IMR-90 (cell line): ENCODE measurements around the gene ANO2. TPM values are rescaled to one million over a fixed set of nuclear protein-coding genes. Genes with fewer than 3 reads are reported as not detected.

Experiments used
- ATAC-seq: fragments of 200-7000 bp; cut with Tn5 transposase; 2 replicates; pipeline ENCODE4 v1.9.1; 2020; ENCODE audit warnings: low read depth, mild to moderate bottlenecking, moderate library complexity
- BruUV-seq: library from RNA; stranded (reverse); fragments of 400-500 nt; replicated peaks from 2 replicates; lab custom pipeline; 2021; lab: Mats Ljungman, UMichigan
- CTCF ChIA-PET: fragments of 300-600 bp; formaldehyde crosslinking; extraction: SDS; loops from one replicate; lab custom pipeline; 2021; ENCODE audit warnings: antibody characterized with exemption; lab: Yijun Ruan, JAX
- POLR2A ChIA-PET: fragments of 300-600 bp; sonication (Branson Sonifier 250); formaldehyde crosslinking; loops from one replicate; lab custom pipeline; 2022; ENCODE audit warnings: antibody characterized with exemption; ENCODE audit not compliant: unreplicated experiment; lab: Charles Lee
- DNase-seq: peaks from one replicate; pipeline ENCODE4 v3.0.0; 2013
- H2AFZ ChIP-seq: replicated peaks from 2 replicates; pipeline ENCODE3; 2013; ENCODE audit warnings: low read length, mild to moderate bottlenecking; ENCODE audit not compliant: poor library complexity
- H2AK5ac ChIP-seq: 2 replicates; pipeline ENCODE4 v1.6.1; 2013; ENCODE audit warnings: low read depth, low read length, inconsistent platforms
- H2AK9ac ChIP-seq: replicated peaks from 2 replicates; pipeline ENCODE3; 2013; ENCODE audit warnings: mild to moderate bottlenecking, low read depth, low read length, moderate library complexity; ENCODE audit not compliant: poor library complexity
- H2BK120ac ChIP-seq: 2 replicates; pipeline ENCODE4 v1.6.1; 2013; ENCODE audit warnings: low read depth, low read length, inconsistent platforms
- H2BK15ac ChIP-seq: 3 replicates; pipeline ENCODE4 v1.6.1; 2013; ENCODE audit warnings: low read depth, low read length, inconsistent platforms
- H2BK20ac ChIP-seq: 2 replicates; pipeline ENCODE4 v1.6.1; 2013; ENCODE audit warnings: low read depth, mild to moderate bottlenecking, inconsistent platforms, low read length, moderate library complexity
- H2BK5ac ChIP-seq: 2 replicates; pipeline ENCODE4 v1.6.1; 2013; ENCODE audit warnings: mild to moderate bottlenecking, low read depth, low read length, inconsistent platforms; ENCODE audit not compliant: poor library complexity, severe bottlenecking
- H3K14ac ChIP-seq: replicated peaks from 2 replicates; pipeline ENCODE4 v1.6.1; 2013; ENCODE audit warnings: low read depth, low read length, inconsistent platforms
- H3K18ac ChIP-seq: 2 replicates; pipeline ENCODE4 v1.6.1; 2013; ENCODE audit warnings: low read depth, low read length, control low read depth
- H3K23ac ChIP-seq: 2 replicates; pipeline ENCODE4 v1.6.1; 2013; ENCODE audit warnings: low read depth, low read length, inconsistent platforms
- H3K27ac ChIP-seq: 2 replicates; pipeline ENCODE4 v1.5.1; 2013; ENCODE audit warnings: mild to moderate bottlenecking, control low read depth, low read length; ENCODE audit not compliant: insufficient read depth
- H3K27me3 ChIP-seq: 2 replicates; pipeline ENCODE4 v1.6.1; 2013; ENCODE audit warnings: low read length; ENCODE audit not compliant: control insufficient read depth, insufficient read depth
- H3K36me3 ChIP-seq: 2 replicates; pipeline ENCODE4 v1.6.1; 2013; ENCODE audit warnings: low read length, mixed read lengths; ENCODE audit not compliant: control insufficient read depth, insufficient read depth
- H3K4ac ChIP-seq: 2 replicates; pipeline ENCODE4 v1.6.1; 2013; ENCODE audit warnings: low read depth, low read length, inconsistent platforms
- H3K4me1 ChIP-seq: 2 replicates; pipeline ENCODE4 v1.6.1; 2013; ENCODE audit warnings: low read length, mixed read lengths; ENCODE audit not compliant: control insufficient read depth, insufficient read depth
- H3K4me2 ChIP-seq: 2 replicates; pipeline ENCODE4 v1.6.1; 2013; ENCODE audit warnings: low read depth, mild to moderate bottlenecking, control low read depth, low read length, moderate library complexity
- H3K4me3 ChIP-seq: 2 replicates; pipeline ENCODE4 v1.5.1; 2013; ENCODE audit warnings: low read depth, mild to moderate bottlenecking, control low read depth, low read length, moderate library complexity; ENCODE audit not compliant: insufficient read depth
- H3K56ac ChIP-seq: 2 replicates; pipeline ENCODE4 v1.6.1; 2013; ENCODE audit warnings: low read length, inconsistent platforms; ENCODE audit not compliant: insufficient read depth; ENCODE audit errors: extremely low read depth
- H3K79me1 ChIP-seq, 2 experiments: 2 replicates each; pipeline ENCODE4 v1.6.1; 2013; ENCODE audit warnings: low read length in 2 of 2, inconsistent platforms in 1 of 2, low read depth in 1 of 2
- H3K9ac ChIP-seq: 2 replicates; pipeline ENCODE4 v1.6.1; 2013; ENCODE audit warnings: low read depth, low read length, control low read depth
- H3K9me1 ChIP-seq: 2 replicates; pipeline ENCODE4 v1.6.1; 2013; ENCODE audit warnings: low read length, inconsistent platforms; ENCODE audit not compliant: insufficient read depth
- H3K9me3 ChIP-seq: 2 replicates; pipeline ENCODE4 v1.6.1; 2013; ENCODE audit warnings: low read length; ENCODE audit not compliant: control insufficient read depth, insufficient read depth
- H4K20me1 ChIP-seq: 2 replicates; pipeline ENCODE4 v1.6.1; 2013; ENCODE audit warnings: low read length, inconsistent platforms; ENCODE audit not compliant: insufficient read depth
- H4K5ac ChIP-seq: 2 replicates; pipeline ENCODE4 v1.6.1; 2013; ENCODE audit warnings: mild to moderate bottlenecking, low read depth, low read length, control low read depth
- H4K8ac ChIP-seq, 2 experiments: 2 replicates each; pipeline ENCODE4 v1.6.1; 2013; ENCODE audit warnings: low read depth in 2 of 2, low read length in 2 of 2, control low read depth in 1 of 2, inconsistent platforms in 1 of 2
- H4K91ac ChIP-seq: 2 replicates; pipeline ENCODE4 v1.6.1; 2013; ENCODE audit warnings: low read depth, low read length, inconsistent platforms; ENCODE audit not compliant: insufficient read depth
- BHLHE40 ChIP-seq: fragments of 150-350 bp; IDR thresholded peaks from 2 replicates; pipeline ENCODE4 v1.6.1; 2016; ENCODE audit warnings: mild to moderate bottlenecking, low read depth, low read length
- CHD1 ChIP-seq: IDR thresholded peaks from 2 replicates; pipeline ENCODE4 v1.6.1; 2012; ENCODE audit warnings: low read depth, low read length, improper control_type of control experiment
- CTCF ChIP-seq: conservative IDR thresholded peaks from 2 replicates; pipeline ENCODE4 v1.5.1; 2012; ENCODE audit warnings: mild to moderate bottlenecking, low read depth, low read length, improper control_type of control experiment
- ELK1 ChIP-seq: fragments of 150-350 bp; IDR thresholded peaks from 2 replicates; pipeline ENCODE4 v1.6.1; 2016; ENCODE audit warnings: low read depth, mild to moderate bottlenecking, low read length, moderate library complexity, borderline replicate concordance
- MAFK ChIP-seq: IDR thresholded peaks from 2 replicates; pipeline ENCODE4 v1.6.1; 2012; ENCODE audit warnings: low read depth, low read length, improper control_type of control experiment
- MAZ ChIP-seq: IDR thresholded peaks from 2 replicates; pipeline ENCODE4 v1.6.1; 2012; ENCODE audit warnings: low read depth, mild to moderate bottlenecking, low read length, improper control_type of control experiment, moderate library complexity, borderline replicate concordance
- MXI1 ChIP-seq: IDR thresholded peaks from 2 replicates; pipeline ENCODE4 v1.6.1; 2012; ENCODE audit warnings: low read depth, mild to moderate bottlenecking, low read length, moderate library complexity, borderline replicate concordance
- NFE2L2 ChIP-seq: fragments of 150-350 bp; IDR thresholded peaks from 2 replicates; pipeline ENCODE4 v1.6.1; 2016; ENCODE audit warnings: low read depth, mild to moderate bottlenecking, low read length
- POLR2A ChIP-seq: IDR thresholded peaks from 2 replicates; pipeline ENCODE4 v1.6.1; 2012; ENCODE audit warnings: mild to moderate bottlenecking, low read depth, low read length
- RAD21 ChIP-seq: IDR thresholded peaks from 2 replicates; pipeline ENCODE4 v1.6.1; 2012; ENCODE audit warnings: low read length, improper control_type of control experiment
- RCOR1 ChIP-seq: IDR thresholded peaks from 2 replicates; pipeline ENCODE4 v1.6.1; 2012; ENCODE audit warnings: mild to moderate bottlenecking, low read length, improper control_type of control experiment; ENCODE audit not compliant: insufficient replicate concordance
- RFX5 ChIP-seq: IDR thresholded peaks from 2 replicates; pipeline ENCODE4 v1.8.0; 2012; ENCODE audit warnings: low read depth, mild to moderate bottlenecking, low read length, moderate library complexity
- USF2 ChIP-seq: fragments of 150-350 bp; IDR thresholded peaks from 2 replicates; pipeline ENCODE4 v1.6.1; 2017; ENCODE audit warnings: mild to moderate bottlenecking, antibody characterized with exemption, low read length, low read depth
- WGBS, 2 experiments: methylation state at CpG; one replicate each; pipeline versions ENCODE4 v1.1.5 to v1.1.7; 2013; ENCODE audit warnings: missing lambda C conversion rate in 2 of 2; ENCODE audit not compliant: insufficient read length in 1 of 2; ENCODE audit errors: extremely low coverage in 2 of 2; 5-methylcytosine and 5-hydroxymethylcytosine counted together
- dilution Hi-C: fragments of 300-500 bp; cut with HindIII; formaldehyde crosslinking; loops from one replicate; pipeline ENCODE4 v1.14.3; 2018; ENCODE audit warnings: low sequenced_read_pairs; ENCODE audit not compliant: unreplicated experiment
- in situ Hi-C: fragments of 300-500 bp; cut with MboI; formaldehyde crosslinking; loops from 3 replicates; pipeline ENCODE4 v1.14.3; 2019; ENCODE audit warnings: low sequenced_read_pairs, inconsistent platforms, mixed read lengths
- intact Hi-C: fragments of 100-400 bp; cut with micrococcal nuclease; formaldehyde crosslinking; loops from 2 replicates; pipeline ENCODE4 v1.10.0; 2022
- polyA plus RNA-seq, 3 experiments: library from polyadenylated mRNA; depleted of rRNA; stranded (reverse); fragments of >200 nt; gene quantifications; 2 replicates each; pipeline ENCODE4 v1.2.3, GENCODE V29; 2012; ENCODE audit warnings: low replicate concordance in 1 of 3
- total RNA-seq: library from RNA; depleted of rRNA; stranded (reverse); fragments of >200 nt; gene quantifications from 2 replicates; pipeline ENCODE4 v1.2.3, GENCODE V29; 2012

Gene ANO2
- total and polyA plus RNA-seq, 2 of the 4 experiments (the other 2 are of a cell fraction): 0.22 TPM; not detected in 1

- TF ChIP-seq MAZ: no peak
Observed at GRCh38 chr12:5796171-5796958, 148.7 kb downstream of the ANO2 start (continued).

GRCh38 chr12:5794156-5794555 is 150.9 kb downstream of the ANO2 start:
- H3K4ac ChIP-seq: no peak overlapping the region
- DNase-seq (no peak), ATAC-seq (no peak)
- no peak overlapping the region for H3K18ac ChIP-seq
- H2BK5ac ChIP-seq: no peak overlapping the region
- no peaks in the 10 kb centered on the region for H4K20me1 ChIP-seq
- no peak overlapping the region for H3K23ac ChIP-seq
- no peak overlapping the region for H2AK9ac ChIP-seq
- dilution Hi-C loops: no loop called here
- H3K9me1 ChIP-seq: no peaks in the 10 kb centered on the region; the same call in 1 of the 2 replicates
- no TSS peak for BruUV-seq
- H4K91ac ChIP-seq: no peak overlapping the region
- H3K56ac ChIP-seq: no peak overlapping the region
- no peak overlapping the region for H3K4me2 ChIP-seq
- no peaks in the 10 kb centered on the region for H3K4me1 ChIP-seq
- POLR2A ChIA-PET: no interaction called here
- no peak overlapping the region for H3K9ac ChIP-seq
- no peak overlapping the region for H4K8ac ChIP-seq
- in situ Hi-C loops: loop anchor here (10.0 kb wide), 1 partner anchor 779 kb away; no protein-coding TSS in a partner anchor
- no peak overlapping the region for H4K5ac ChIP-seq
- CTCF ChIA-PET: no interaction called here
- no peak overlapping the region for H3K4me3 ChIP-seq
- no peak overlapping the region for H2BK120ac ChIP-seq
- H3K14ac ChIP-seq: no peak overlapping the region
- H3K27ac ChIP-seq: no peak overlapping the region
- H3K9me3 ChIP-seq: no peaks in the 10 kb centered on the region
- no peak overlapping the region for H2AK5ac ChIP-seq
- no peaks in the 10 kb centered on the region for H3K36me3 ChIP-seq
- WGBS, 2 experiments: no CpG with 5 or more reads among the region's 4 CpGs
- H2BK20ac ChIP-seq: no peak overlapping the region
- no peak overlapping the region for H2BK15ac ChIP-seq
- peaks cover 40% of the 10 kb centered on the region for H3K27me3 ChIP-seq
- intact Hi-C loops: loop anchor here (5.0 to 10.0 kb wide), 2 partner anchors 769 to 937 kb away; no protein-coding TSS in a partner anchor
- no peaks in the 10 kb centered on the region for H3K79me1 ChIP-seq
- no peak overlapping the region for H2AFZ ChIP-seq
- no peak for TF ChIP-seq ELK1
- no peak for TF ChIP-seq MAFK
- TF ChIP-seq POLR2A: no peak
- TF ChIP-seq CTCF: no peak
- no peak for TF ChIP-seq BHLHE40
- TF ChIP-seq RCOR1: no peak
- TF ChIP-seq RAD21: no peak
- TF ChIP-seq CHD1: no peak
- no peak for TF ChIP-seq USF2
- no peak for TF ChIP-seq RFX5
- TF ChIP-seq MXI1: no peak
- TF ChIP-seq NFE2L2: no peak
